Measurements from ENCODE around the gene GLT8D1.

DNA sequence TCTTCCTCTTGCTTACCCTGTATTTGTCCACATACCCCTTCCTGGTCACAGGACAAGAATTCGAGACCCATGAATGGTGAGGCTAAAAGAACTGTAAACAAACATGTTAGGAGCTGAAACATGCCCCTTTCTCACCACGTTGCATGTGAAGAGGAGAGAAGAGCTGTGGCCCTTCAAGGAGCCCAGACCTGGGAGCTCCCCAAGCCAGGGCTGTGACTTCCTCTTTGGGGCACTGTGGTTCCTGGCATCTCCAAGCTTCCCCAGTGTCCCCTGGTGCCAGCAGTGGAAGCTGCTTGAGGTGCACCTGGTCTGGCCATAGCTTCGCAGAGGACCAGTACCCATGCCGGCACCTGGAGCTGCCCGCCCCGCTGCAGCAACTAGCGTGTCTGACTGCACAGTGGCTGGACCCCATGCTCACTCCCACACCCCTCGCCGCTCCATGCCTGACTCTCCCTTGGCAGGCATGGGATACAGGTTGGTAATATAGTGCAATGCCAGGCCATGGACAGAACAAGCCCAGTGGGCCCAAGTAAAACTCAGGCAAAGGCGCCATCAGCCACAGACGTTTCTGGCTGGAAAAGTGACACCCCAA lies 10.2 kb upstream of the GLT8D1 start:
- TF ChIP-seq, protein P1, sequence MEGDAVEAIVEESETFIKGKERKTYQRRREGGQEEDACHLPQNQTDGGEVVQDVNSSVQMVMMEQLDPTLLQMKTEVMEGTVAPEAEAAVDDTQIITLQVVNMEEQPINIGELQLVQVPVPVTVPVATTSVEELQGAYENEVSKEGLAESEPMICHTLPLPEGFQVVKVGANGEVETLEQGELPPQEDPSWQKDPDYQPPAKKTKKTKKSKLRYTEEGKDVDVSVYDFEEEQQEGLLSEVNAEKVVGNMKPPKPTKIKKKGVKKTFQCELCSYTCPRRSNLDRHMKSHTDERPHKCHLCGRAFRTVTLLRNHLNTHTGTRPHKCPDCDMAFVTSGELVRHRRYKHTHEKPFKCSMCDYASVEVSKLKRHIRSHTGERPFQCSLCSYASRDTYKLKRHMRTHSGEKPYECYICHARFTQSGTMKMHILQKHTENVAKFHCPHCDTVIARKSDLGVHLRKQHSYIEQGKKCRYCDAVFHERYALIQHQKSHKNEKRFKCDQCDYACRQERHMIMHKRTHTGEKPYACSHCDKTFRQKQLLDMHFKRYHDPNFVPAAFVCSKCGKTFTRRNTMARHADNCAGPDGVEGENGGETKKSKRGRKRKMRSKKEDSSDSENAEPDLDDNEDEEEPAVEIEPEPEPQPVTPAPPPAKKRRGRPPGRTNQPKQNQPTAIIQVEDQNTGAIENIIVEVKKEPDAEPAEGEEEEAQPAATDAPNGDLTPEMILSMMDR (IDR thresholded peaks at IDR 0.05) = no peak
- no peak for TF ChIP-seq MYC (IDR thresholded peaks at IDR 0.05; ENCODE audit: borderline replicate concordance, low read length)
- TF ChIP-seq EP300 (IDR thresholded peaks at IDR 0.05) = no peak
- no peak for TF ChIP-seq RFX5 (IDR thresholded peaks at IDR 0.05)
- no peak for TF ChIP-seq POLR2A (IDR thresholded peaks at IDR 0.05; ENCODE audit: low read length)
- TF ChIP-seq BCL3 (IDR thresholded peaks at IDR 0.05) = no peak
- TF ChIP-seq, protein P2, sequence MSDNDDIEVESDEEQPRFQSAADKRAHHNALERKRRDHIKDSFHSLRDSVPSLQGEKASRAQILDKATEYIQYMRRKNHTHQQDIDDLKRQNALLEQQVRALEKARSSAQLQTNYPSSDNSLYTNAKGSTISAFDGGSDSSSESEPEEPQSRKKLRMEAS (IDR thresholded peaks at IDR 0.05) = no peak
- TF ChIP-seq, protein P3, sequence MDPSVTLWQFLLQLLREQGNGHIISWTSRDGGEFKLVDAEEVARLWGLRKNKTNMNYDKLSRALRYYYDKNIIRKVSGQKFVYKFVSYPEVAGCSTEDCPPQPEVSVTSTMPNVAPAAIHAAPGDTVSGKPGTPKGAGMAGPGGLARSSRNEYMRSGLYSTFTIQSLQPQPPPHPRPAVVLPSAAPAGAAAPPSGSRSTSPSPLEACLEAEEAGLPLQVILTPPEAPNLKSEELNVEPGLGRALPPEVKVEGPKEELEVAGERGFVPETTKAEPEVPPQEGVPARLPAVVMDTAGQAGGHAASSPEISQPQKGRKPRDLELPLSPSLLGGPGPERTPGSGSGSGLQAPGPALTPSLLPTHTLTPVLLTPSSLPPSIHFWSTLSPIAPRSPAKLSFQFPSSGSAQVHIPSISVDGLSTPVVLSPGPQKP (IDR thresholded peaks at IDR 0.05; ENCODE audit: low read depth, low read length) = no peak
- no peak for TF ChIP-seq NPAS2 (CRISPR knock-in tag; IDR thresholded peaks at IDR 0.05; ENCODE audit: borderline replicate concordance)
- TF ChIP-seq RAD21 (conservative IDR thresholded peaks at IDR 0.05 in 1 of 2, IDR thresholded peaks at IDR 0.05 in 1 of 2) = no peak
- TF ChIP-seq RNF2 (IDR thresholded peaks at IDR 0.05; ENCODE audit: borderline replicate concordance, low read depth) = no peak
- TF ChIP-seq MAFK (IDR thresholded peaks at IDR 0.05; ENCODE audit: partially characterized antibody) = no peak
- no peak for TF ChIP-seq CHD4 (IDR thresholded peaks at IDR 0.05; ENCODE audit: borderline replicate concordance)
- TF ChIP-seq JUN (IDR thresholded peaks at IDR 0.05) = no peak

Data from A549 (cell line).